HG03060 (cell line): ENCODE measurements around the gene TAF12.
"Not testable (repeated sequence)": the region's sequence is repeated elsewhere in the genome, so short reads cannot be mapped to it uniquely, and the experiment has no call there.

Source experiments
- ATAC-seq: cut with Tn5 transposase; IDR thresholded peaks from one replicate; pipeline ENCODE4 v1.9.1; 2021; ENCODE audit warnings: low read depth, moderate number of reproducible peaks; ENCODE audit not compliant: unreplicated experiment

The TAF12 gene

GRCh38 chr1:28642847-28643635 is at the start of gene TAF12:
Gene TAF12 (minus strand): TSS chr1:28643067. CDS start chr1:28622081, 20,986 bp downstream.
- ATAC-seq: peak; percentile 56

DNA sequence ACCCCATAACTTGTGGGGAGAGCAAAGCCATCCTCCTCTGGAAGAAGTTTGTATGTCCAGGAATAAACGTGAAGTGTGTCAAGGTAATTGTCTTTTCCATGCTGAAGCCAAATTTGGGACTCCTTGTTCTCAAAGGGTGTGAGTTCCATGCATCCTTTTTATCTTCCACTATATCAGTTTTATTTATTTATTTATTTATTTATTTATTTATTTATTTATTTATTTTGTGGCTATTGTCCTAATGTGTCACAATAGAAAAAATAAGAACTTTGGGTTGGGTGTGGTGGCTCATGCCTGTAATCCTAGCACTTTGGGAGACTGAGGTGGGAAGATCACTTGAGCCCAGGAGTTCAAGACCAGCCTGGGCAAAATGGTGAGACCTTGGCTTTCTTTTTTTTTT is 48.8 kb upstream of the TAF12 start:
- not testable (repeated sequence) for ATAC-seq

DNA sequence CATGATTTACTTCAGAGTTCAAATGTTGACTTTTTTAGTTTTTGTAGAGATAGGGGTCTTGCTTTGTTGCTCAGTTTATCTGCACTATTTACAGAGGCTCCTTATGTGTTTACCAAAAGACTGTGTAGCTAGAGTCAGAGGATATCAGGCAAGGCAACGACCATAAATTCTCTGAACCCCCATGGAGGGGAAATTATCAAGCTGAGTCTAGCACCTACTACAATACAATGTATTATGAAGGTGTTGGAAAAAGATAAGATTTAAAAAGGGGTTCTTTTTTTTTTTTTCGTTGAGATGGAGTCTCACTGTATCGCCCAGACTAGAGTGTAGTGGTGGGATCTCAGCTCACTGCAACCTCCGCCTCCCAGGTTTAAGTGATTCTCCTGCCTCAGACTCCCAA is 42.1 kb upstream of the TAF12 start:
- ATAC-seq: no peak

- no peak for ATAC-seq
Measured at GRCh38 chr1:28682840-28683239, 40.0 kb upstream of the TAF12 start.

- ATAC-seq: no peak
Measured at GRCh38 chr1:28680151-28680550, 37.3 kb upstream of the TAF12 start.

DNA sequence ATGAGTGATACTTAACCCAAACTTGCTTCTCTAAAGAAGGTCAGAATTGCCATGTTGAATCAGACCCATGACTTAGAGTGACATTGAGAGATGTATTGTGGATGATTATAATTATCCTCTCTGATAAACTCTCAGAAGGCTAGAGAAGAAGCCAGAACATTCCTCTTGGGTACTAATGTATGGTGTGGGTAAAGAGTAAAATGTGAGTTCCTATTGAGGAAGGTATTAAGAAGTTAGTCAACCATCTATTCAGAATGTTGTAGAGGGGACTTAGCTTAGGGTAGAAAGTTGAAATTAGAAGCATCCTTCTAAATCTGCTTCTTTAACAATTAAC is 33.0 kb upstream of the TAF12 start:
- ATAC-seq: no peak

GRCh38 chr1:28672971-28673370 is 30.1 kb upstream of the TAF12 start:
- ATAC-seq: not testable (repeated sequence)

GRCh38 chr1:28671254-28671780 is 28.4 kb upstream of the TAF12 start:
- no peak for ATAC-seq

DNA sequence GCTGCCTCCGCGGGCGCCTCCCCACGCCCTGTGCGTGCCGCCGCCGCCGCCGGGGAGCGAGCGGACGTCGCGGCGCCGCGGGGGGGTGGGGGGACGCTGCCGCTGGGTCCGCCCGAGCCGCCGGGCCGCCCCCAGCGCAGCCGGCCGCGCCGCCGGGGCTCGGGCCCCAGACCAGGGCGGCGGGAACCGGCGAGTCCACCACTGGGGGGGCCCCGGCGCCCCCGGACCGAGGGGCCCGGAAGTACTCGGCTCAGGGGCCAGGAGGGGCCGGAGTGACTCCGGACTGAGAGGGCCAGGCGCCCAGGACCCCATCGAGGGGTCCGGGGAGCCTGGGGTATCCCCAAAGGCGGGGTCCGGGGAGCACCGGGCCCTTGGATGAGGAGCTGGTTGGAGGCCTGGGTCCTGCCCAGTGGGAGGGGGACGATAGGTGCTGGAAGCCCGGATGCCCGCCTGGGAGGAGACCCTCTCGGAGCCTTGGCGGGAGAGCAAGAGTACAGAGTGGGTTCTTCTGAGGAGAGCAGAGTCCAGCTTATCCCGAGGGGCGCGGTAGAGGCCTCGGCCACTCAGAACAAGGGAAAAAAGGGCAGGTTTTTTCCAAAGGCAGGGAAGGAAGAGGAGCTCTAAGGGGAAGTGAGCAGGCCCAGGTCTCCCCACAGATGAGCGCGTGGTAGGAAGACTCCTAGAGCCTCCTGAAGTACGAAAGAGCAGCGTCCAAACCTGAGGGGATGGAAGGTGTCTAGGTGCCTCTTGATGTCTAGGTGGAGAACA is 26.3 kb upstream of the TAF12 start:
- peak; percentile 22 for ATAC-seq

- ATAC-seq: peak; percentile 46
Measured at GRCh38 chr1:28668191-28668955, 25.5 kb upstream of the TAF12 start, which contains the start of gene GMEB1. Gene GMEB1 (plus strand): TSS chr1:28668784. CDS start chr1:28683613, 14,829 bp downstream.

- ATAC-seq: no peak
Measured at GRCh38 chr1:28666806-28667205, 23.9 kb upstream of the TAF12 start.

DNA sequence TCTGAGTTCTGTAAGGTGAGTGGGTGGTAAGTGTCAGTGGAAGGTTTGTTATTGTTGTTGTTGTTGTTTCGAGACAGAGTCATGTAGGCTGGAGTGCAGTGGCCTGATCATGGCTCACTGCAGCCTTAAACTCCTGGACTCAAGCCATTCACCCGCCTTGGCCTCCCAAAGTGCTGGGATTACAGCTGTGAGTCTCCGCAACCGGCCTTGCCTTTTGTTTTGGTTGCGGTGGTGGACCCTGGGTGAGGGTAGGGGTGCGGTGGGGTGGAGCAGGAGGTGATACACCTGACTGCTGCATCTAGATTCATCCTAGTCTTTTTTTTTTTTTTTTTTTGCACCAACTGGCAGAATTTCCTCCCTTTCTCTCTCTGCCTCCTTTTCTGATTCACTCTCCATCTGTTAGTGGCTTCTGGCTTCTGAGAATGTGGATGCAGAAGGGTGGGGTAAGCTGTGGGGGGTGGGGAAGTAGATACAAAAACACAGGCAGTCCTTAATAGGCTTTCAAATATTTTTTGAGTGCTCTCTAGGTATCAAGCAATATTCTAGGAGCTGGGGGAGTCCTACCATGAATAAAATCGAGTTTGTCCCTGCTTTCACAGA is 21.1 kb upstream of the TAF12 start:
- no peak for ATAC-seq

GRCh38 chr1:28656335-28656734 is 13.5 kb upstream of the TAF12 start:
- ATAC-seq: no peak

- not testable (repeated sequence) for ATAC-seq
Measured at GRCh38 chr1:28655448-28656311, 12.8 kb upstream of the TAF12 start.

DNA sequence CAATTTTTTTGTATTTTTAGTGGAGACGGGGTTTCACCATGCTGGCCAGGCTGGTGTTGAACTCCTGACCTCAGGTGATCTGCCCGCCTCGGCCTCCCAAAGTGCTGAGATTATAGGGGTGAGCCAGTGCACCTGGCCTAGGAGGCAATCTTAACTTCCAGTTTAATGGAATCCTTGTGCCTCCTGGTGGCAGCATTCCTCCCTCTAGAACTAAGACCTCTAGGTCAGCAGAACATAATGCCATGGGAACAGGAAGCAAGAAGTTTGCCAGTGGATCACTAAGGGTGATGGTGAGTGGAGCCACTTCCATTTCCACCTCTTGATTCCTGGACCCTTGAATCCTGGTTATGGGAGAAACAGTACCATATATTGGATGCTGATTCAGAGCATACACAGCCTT is 11.0 kb upstream of the TAF12 start:
- ATAC-seq: not testable (repeated sequence)

DNA sequence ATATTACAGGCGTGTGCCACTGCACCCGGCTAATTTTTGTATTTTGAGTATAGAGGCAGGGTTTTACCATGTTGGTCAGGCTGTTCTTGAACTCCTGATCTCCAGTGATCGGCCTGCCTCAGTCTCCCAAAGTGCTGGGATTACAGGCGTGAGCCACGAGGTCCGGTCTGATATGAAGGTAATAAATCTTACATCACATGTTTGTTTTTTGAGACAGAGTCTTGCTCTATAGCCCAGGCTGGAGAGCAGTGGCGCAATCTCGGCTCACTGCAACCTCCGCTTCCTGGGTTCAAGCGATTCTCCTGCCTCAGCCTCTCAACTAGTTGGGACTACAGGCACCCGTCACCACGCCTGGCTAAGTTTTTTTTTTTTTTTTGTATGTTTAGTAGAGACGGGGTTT is 10.2 kb upstream of the TAF12 start:
- ATAC-seq: not testable (repeated sequence)

DNA sequence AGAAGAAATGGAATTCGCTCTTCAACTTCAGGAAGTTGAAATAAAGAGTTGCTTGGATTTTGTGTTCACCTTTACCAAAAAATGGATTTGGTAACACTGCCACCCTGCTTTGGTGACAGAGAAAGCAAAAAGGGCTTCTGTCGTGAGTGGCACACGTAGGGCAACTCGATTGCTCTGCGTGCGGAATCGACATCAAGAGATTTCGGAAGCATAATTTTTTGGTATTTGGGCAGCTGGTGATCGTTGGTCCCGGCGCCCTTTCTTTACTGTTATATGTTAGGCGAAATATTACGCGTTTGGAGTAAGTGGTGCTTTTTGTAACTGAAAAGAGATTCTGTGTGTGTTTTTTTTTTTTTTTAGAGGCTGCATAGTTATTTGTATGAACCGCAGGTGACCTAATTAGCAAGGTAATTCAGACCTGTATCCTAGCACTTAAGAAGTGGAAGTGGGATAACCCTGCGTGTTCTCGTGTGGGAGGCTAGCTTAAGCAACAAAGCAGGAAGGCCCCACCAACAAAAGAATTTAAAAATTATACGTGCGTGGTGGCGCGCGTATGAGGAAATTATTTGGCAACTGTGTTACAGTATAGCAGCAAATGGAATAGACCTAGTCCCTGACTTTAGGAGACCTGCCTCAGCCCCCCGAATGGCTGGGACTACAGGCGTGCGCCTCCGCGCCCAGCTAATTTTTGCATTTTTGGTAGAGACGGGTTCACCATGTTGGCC is 5.8 kb upstream of the TAF12 start, which contains the start of gene RNU11:
TSS of gene RNU11 (plus strand) at position 127 of the 725 bp plus-strand sequence.
- peak; percentile 68 for ATAC-seq

- peak; percentile 39 for ATAC-seq
Measured at GRCh38 chr1:28648008-28648473, 5.2 kb upstream of the TAF12 start.

DNA sequence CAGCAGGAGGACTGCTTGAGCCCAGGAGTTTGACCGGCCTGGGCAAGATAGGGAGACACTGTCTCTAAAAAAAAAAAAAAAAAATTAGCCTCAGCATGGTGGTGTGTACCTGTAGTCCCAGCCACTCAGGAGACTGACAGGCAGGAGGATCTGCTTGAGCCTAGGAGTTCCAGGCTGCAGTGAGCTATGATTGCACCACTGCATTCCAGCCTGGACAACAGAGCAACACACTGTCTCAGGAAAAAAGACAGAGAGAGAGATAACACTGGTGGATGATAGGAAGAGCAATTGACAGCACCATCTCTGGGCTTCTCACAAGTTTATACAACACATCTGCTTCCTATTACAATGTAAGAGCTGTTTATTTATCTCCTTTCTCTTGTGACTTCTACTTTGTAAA is 3.2 kb upstream of the TAF12 start:
- no peak for ATAC-seq
